HG02763 (cell line): ENCODE results near the gene AP5M1.
"Not testable (repeated sequence)": the region's sequence is repeated elsewhere in the genome, so short reads cannot be mapped to it uniquely, and the experiment has no call there.

Experiments
- ATAC-seq: cut with Tn5 transposase; IDR thresholded peaks from one replicate; pipeline ENCODE4 v1.9.1; 2021; ENCODE audit warnings: mild to moderate bottlenecking, moderate library complexity; ENCODE audit not compliant: unreplicated experiment

AP5M1 gene, protein sequence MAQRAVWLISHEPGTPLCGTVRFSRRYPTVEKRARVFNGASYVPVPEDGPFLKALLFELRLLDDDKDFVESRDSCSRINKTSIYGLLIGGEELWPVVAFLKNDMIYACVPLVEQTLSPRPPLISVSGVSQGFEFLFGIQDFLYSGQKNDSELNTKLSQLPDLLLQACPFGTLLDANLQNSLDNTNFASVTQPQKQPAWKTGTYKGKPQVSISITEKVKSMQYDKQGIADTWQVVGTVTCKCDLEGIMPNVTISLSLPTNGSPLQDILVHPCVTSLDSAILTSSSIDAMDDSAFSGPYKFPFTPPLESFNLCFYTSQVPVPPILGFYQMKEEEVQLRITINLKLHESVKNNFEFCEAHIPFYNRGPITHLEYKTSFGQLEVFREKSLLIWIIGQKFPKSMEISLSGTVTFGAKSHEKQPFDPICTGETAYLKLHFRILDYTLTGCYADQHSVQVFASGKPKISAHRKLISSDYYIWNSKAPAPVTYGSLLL

DNA sequence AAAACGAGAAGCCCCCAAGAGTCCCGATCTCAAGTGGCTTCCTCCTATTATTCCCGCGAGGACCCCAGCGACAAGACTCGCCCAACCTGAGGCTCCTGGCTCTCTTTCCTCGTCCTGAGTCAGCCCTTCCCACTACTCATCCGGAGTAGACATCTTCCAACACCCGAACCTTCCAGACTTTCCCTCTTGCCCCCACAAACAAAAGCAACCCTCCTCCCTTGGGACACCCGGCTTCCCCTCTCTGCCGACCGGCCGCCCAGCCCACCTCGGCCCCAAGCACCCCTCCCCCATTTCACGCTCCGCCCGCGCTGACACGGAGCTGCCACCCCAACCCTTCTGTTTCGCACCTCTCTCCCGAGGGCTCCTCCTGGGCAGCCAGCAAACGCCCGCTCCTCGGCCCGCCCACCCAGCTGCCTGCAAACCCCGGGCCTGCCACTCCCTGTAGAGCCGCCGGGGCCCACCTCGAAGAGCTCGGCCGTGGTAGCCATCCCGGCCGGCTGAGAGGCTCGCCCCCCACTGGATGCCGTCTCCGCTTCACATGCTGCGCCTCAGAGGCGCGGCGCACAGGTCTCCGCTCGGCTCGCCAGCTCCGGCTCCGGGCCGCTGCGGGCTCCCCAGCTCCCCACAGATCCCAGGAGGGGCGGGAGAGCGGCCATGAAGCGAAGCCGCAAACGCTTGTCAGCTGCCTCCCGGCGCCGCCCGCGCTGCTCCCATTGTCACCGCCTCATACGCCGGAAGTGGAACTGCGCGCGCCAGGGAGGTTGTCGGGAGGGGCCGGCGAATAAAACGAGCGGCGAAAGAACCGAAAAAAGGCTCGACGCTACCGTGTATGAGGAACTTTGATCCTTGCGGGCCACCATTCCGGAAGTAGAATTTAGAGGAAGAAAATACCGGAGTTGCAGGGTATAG, at the start of gene AP5M1, which contains the start of gene EXOC5:
Gene AP5M1, plus strand, starts transcription at position 811 of the 909 bp plus-strand sequence. CDS start 344 bp downstream, outside the sequence.
Gene EXOC5, minus strand, starts transcription at position 745 of the 909 bp plus-strand sequence. Its CDS starts 257 bp downstream, at position 488.
- ATAC-seq, result peak; percentile 87

DNA sequence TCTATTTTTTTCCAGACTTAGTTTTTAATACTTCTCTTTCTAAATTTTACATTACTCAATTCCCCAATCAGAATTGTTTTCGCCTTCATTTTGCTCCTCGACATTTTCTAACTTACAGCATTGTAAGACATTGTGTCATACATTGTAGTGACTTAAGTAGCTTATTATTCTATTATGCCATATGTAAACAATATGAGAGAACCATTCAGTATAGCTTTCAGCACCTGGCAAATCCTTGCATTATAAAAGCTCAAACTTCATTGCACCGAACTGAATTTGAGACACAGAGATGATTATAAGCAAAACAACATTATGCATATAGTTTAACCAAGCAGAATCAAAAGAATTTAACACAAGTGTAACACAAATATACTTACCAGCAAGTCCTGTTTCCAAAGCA, 46.8 kb upstream of the AP5M1 start:
- no peak for ATAC-seq

DNA sequence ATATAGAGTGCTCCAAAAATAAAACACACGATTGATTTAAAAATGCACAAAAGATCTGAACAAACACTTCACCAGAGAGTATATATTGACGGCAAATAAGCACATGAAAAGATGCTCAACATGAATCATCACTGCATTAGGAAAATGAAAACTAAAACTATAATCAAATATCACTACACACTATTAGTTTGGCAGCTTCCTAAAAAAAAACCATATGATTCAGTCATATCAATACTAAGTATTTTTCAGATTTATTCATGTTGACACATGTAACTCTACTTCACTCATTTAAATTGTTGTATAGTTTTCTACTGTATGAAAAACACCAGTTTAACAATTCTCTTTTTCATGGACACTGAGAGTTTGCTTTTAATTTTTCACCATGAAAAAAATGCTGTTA, 41.7 kb upstream of the AP5M1 start:
- no peak for ATAC-seq

DNA sequence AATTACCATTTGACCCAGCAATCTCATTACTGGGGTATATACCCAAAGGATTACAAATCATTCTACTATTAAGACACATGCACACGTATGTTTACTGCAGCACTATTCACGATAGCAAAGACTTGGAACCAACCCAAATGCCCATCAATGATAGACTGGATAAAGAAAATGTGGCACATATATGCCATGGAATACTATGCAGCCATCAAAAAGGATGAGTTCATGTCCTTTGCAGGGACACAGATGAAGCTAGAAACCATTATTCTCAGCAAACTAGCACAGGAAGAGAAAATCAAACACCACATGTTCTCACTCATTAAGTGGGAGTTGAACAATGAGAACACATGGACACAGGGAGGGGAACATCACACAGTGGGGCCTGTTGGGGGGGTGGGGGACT, 40.5 kb upstream of the AP5M1 start:
- ATAC-seq, result not testable (repeated sequence)

DNA sequence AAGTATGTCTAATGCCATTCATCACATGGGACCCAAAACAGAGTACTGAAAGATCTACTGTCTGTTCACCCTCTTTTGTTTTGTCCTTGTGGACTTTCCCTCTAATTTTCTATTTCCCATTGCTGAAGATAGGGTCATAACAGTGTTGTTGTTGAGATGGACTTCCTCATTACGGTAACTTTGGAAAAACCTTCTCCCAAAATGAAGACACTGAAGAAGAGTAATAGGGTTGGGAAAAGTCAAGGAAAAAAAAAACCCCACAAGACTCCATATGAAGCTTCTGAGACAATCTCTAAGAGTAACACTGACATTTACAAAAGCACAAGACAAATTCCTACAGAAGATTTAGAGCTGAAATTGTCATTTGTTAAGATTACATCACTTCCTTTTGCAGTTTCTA, 36.8 kb upstream of the AP5M1 start:
- no peak for ATAC-seq

DNA sequence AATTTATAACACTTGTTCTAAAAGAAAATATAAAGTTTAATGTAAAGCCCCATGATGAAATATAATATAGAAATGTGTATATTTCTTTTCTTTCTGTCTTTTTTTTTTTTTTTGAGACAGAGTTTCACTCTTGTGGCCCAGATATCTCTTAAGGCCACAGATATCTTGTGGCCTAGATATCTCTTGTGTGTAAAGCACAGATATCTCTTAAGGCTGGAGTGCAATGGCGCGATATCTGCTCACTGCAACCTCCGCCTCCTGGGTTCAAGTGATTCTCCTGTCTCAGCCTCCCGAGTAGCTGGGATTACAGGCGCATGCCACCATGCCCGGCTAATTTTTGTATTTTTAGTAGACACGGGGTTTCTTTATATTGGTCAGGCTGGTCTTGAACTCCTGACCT, 28.7 kb upstream of the AP5M1 start:
- not testable (repeated sequence) for ATAC-seq

DNA sequence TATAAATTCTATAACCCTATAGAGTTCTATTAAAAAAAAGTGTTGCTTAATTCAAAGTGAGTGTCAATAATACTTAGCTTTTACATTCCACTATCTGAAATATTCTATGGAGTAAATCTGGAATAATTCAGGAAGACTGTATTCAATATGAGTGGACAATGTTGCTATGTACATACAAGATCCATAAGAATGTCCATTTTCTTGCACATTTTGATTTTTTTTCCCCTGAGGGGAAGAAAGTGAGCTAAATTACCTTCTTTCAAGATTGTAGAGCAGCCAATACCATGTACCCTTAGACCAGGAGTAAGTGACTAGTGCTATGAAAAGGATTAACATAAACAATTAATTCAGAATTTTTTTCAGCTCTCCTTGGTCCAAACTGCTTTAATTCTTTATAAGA, 25.5 kb upstream of the AP5M1 start:
- no peak for ATAC-seq

DNA sequence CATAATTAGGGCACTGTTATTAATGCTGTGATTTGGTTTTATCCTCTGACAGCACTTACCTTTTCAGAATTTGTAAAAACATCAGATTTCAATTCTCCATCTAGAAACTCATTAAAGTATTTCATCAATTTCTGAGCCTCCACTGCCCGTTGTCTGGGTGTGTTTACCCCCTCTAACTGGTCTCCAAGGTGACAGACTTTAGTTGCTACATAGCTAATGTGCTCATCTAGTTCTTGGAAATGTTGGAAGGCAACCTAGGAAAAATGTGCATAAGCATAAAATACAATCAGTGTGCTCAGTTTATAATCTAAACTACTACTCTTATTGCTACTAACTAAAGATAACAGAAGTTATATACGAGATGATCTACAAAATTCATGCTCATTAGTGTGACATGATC, 24.7 kb upstream of the AP5M1 start:
- ATAC-seq, result no peak

DNA sequence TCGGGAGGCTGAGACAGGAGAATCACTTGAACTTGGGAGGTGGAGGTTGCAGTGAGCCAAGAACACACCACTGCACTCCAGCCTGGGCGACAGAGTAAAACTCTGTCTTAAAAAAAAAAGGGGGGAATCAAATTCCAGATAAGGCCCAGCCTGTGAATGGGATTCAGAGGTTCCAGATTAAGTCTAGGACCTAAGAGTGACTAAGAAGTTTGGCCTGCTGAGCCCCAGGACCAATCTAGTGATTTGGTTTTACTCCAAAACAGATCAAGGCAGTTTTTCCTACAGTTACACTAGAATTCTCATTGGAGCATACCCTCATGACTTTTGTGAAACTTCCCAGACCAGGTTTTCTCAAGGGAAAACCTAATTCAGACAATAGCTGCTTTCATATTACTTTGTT, 22.8 kb upstream of the AP5M1 start:
- ATAC-seq, result no peak

DNA sequence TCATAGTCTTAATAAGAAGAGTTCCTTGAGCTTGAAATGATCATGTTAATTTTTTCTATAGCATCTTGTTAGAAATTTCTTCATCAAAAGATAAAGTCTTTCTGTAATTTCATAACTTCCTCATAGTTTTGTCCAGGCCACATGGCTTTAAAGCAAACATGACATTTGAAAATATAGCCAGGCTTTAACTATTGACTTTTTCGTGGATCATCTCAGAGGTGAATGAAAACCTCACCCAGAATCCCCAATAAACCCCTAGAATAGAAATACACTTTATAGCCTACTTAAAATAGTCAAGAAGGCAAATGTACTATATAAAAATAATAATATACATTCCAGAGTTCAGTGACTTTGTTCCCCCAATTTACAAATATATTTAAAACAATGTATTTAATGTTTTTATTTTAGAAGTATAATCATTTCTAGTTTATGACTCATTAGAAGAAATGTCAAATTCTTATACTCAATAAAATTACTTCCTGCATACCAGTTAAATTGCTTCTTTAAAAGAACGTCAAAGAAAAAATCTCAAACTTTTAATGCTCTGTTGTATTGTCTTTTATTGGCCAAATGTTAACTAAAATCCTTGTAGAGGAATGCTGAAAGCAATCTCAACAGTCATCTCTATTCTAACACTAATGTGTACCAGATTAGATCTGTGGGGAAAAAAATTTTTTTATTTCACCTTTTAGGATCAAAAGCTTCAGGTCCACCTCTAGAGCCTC, 21.7 kb upstream of the AP5M1 start:
- ATAC-seq, result no peak

DNA sequence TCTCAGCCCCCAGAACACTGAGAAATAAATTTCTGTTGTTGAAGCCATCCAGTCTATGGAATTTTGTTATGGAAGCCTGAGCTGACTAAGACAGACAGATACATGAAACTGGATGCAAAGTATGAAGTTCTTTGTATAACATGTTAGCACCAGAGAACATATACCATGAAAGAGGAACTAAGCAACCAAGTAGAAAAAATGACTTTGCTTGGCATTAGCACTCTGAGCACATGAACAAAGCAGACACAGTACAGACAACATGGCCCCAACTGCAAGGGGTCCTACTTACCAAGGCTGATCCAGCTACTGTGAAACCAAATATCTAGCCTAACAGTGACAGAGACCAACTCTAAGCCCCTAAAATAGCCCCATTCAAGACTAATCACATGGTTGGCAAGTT, 13.9 kb upstream of the AP5M1 start:
- ATAC-seq, result no peak

DNA sequence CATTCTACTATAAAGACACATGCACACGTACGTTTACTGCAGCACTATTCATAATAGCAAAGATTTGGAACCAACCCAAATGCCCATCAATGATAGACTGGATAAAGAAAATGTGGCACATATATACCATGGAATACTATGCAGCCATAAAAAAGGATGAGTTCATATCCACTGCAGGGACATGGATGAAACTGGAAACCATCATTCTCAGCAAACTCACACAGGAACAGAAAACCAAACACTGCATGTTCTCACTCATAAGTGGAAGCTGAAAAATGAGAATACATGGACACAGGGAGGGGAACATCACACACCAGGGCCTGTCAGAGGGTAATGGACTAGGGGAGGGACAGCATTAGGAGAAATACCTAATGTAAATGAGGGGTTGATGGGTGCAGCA, 10.6 kb upstream of the AP5M1 start:
- not testable (repeated sequence) for ATAC-seq

DNA sequence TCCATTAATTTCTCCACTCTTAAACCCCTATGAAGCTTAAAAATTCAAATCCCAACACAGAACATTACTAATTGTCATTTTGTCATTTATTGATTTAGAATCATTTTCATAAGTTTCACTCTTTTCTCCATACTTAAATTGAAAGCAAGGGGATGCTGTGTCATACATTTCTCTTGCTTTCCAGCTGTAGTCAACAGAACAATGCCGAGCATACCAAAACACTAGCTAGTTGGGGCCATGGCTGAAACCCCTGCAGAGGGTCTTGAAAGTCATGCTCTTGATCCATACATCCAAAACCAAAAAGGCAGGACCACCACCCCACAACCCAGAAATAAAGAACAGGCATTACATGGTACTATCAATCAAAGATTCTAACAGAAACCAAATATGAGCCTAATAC, 9.1 kb upstream of the AP5M1 start:
- ATAC-seq, result no peak

DNA sequence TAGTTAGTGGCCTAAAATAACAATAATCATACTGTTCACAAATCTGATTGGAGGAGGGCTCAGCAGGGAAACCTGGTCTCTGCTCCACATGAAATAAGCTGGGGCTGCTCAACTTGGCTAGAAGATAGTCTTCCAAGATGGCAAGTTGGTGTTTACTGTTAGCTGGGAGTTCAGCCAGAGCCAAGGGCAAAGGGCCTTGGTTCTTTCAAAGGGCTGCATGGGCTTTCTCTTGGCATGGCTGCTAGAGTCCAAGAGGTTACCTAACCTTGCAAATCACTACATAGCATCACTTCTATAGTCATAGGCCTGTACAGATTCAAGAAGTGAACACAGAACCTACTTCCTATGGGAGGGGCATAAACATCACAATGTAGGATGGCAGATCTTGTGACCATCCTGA, 7.2 kb upstream of the AP5M1 start:
- no peak for ATAC-seq

DNA sequence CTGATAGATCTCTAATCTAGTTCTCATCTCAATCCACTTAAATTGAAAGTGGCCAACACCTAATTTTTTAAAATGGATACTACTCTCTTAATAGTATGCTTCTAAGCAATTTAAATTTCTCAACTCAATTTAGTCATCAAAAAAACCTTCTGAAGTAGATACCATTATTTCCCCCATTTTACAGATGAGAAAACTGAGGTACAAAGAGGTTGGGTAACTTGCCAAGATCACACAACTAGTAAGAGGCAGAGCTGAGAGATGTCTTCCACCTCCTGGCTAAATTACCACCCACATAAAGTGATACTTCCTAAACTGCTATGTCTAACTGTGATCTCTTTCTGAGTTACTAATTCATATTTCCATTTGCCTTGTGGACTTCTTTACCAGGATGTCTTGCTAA, 6.7 kb upstream of the AP5M1 start:
- no peak for ATAC-seq

DNA sequence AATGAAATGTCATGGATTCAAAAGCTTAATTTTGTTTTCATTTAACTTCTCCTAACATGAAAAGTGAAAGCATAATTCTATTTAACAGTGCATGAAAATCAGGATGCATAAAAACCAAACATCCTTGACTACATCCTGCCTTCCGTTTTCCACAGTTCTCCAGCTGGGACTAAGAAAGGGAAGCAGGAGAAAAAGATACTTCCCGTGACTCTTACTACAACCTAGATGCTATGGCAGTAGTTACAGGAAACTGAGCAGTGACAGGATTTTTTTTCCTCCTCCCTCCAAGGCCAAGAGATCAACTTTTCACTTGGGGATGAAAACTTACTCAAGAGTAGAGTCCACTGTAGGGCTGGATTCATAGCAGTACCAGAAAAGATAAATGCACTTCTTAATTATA, 2.7 kb upstream of the AP5M1 start:
- no peak for ATAC-seq

DNA sequence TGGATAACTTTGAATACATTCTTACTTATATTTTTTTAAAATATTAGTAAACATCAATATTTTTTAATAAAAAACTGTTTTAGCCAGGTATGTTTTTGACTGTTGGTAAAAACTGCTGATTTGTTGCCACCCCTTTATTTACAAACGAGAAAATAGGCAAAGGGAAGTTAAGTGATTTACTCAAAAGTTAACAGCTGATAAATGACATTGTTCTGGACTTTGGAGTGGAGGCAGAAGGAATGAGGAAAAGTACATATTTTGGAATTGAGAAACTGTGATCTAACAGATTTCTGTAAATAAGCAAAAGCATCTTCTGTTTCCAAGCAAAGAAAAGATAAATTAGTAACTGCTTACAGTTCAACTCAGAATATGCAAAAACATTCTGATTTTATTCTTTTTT, 4.5 kb downstream of the AP5M1 start:
- no peak for ATAC-seq

DNA sequence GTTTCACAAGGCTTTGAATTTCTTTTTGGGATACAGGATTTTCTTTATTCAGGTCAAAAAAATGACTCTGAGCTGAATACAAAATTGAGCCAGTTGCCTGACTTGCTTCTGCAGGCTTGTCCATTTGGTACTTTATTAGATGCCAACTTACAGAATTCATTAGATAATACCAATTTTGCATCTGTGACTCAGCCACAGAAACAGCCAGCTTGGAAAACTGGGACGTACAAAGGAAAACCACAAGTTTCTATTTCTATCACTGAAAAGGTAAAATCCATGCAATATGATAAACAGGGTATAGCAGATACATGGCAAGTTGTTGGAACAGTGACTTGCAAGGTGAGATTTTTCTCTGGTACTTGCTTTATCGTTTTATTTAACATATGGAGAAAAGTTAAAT, 5.8 kb downstream of the AP5M1 start:
- no peak for ATAC-seq

DNA sequence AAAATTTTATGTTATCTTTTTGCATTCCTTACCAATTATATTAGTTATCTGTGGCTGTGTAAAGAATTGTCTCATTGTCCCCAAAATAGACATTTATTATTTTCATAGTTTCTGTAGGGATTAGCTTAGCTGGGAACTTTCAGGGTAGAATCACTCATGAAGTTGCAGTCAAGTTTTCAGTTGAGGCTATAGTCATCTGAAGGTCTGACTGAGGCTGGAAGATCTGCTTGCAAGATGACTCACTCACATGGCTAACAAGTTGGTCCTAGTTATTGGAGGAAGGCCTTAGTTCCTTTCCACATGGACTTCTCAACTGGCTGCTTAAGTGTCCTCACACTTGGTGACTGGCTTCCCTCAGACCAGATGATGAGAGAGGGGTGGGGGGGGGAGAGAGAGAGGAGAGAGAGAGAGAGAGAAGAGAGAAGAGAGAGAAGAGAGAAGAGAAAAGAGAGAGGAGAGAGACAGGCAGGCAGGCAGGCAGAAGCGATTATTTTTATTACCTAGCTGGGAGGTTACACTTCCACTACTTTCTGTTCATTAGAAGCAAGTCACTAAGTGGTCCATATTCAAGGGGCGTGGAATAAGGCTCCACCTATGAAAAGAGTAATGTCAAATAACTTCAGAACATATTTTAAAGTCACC, 6.4 kb downstream of the AP5M1 start:
- ATAC-seq, result no peak

DNA sequence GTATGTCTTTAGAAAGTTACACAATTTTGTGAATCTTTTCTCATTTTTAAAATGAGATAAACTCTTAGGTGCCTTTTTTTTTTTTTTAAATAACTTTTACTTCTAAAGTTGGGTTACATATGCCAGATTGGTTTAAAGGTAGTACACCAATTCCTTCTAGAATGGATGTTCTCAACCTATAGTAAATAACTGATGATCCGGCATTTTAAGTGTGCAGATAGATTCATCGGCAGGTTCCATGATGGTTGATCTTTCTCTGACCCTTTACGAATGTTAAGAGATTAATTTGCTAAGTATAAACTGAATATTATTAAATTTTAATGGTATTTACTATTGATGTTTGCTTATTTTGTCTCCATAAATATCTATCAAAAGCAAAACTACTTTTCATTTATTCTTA, 8.3 kb downstream of the AP5M1 start:
- no peak for ATAC-seq

DNA sequence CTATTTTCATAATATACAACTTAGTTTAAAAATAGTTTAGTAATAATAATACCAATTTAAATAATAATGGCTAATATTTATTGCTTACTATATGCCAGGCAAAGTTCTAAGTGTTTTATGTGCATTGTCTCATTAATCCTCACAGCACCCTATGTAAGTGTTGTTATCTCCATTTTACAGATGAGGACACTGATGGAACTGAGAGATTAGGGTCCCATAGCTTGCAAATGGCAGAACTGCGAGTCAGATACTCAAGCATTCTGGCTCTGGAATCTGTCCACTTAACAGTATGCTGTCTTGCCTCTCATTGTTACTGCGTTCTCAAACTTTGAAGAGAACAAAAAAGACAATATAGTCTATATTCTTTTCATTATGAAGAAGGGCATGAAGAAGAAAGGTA, 19.0 kb downstream of the AP5M1 start:
- no peak for ATAC-seq
